Endothelial cell of hepatic sinusoid (primary cell): Measurements from ENCODE around the gene ACACA.
"Not testable (repeated sequence)": the region's sequence is repeated elsewhere in the genome, so short reads cannot be mapped to it uniquely, and the experiment has no call there.

ENCODE experiments used
- in situ Hi-C: cut with HindIII; loops from 2 replicates; pipeline ENCODE4 v1.10.0; 2017; ENCODE audit warnings: low sequenced_read_pairs

The ACACA gene

DNA sequence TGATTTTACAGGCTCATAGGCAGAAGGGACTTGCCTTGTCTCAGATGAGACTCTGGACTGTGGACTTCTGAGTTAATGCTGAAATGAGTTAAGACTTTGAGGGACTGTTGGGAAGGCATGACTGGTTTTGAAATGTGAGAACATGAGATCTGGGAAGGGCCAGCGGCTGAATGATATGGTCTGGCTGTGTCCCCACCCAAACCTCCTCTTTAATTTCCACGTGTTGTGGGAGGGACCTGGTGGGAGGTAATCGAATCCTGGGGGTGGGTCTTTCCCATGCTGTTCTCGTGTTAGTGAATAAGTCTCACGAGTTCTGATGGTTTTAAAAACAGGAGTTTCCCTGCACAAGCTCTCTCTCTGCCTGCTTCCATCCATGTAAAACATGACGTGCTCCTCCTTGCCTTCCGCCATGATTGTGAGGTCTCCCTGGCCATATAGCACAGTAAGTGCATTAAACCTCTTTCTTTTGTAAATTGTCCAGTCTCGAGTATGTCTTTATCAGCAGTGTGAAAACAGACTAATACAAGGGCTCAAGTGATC is 59.7 kb downstream of the ACACA start:
- in situ Hi-C loops: not testable (repeated sequence)

DNA sequence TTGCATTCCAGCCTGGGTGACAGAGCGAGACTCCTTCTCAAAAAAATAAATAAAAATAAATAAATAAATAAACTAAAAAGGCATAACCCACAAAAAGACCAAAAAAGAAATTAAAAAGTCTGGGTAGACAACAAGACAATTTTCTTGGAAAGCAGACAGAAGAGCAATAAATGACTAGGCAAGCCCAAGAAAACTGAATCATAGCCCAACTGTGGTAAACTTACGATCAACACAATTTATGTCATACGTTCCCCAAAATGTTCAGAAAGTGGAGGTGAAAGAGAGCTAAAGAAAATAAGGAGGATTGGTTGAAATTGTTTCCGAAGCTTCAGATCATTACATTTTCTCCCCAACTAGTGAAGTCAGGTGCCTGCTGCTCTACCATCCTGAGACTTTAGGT is 62.1 kb downstream of the ACACA start:
- in situ Hi-C loops: no loop called here

DNA sequence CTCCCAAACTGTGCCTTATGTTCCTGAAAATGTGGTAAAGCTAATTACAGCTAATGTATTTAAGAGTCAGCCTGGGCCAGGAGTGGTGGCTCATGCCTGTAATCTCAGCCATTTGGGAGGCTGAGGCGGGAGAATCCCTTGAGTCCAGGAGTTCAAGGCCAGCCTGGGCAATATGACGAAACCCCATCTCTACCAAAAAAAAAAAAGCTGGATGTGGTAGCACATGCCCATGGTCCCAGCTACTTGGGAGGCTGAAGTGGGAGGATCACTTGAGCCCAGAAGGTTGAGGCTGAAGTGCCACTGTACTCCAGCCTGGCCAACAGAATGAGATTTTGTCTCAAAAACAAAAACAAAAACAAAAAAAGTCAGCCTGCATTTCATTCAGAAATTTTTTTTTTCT is 64.0 kb downstream of the ACACA start:
- in situ Hi-C loops: no loop called here

DNA sequence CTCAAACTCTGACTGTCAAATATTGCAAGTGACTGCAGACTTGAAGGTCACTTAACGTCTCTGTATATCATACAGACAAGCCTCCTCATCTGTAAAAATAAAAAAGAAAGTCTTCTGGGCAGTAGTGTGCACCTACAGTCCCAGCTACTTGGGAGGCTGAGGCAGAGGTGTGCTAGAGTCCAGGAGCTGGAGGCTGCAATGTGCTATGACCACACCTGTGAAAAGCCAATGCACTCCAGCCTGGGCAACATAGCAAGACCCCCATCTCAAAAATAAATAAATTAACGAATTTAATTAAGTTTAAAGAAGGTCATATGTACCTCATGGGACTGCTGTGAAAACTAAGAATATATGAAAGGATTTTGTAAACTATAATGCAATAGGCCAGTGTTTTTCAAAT is 65.8 kb downstream of the ACACA start:
- in situ Hi-C loops: no loop called here

DNA sequence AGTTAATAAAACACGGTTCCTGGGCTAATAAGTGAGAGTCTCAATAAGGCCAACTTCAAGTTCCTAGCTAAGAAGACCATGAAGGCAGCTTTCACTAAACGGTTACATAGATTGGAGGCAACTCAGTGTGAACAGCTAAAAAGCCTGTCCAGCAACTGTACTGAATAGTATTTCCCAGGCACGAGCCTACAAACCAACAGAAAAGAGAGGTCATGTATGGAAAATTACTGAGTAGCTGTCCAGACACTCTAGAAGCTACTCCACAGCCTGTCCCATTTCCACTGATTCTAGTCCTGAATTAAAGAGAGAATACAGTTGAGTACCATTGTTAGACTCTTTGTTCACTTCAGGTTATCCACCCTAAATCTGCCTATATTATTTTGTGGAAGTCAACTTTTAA is 67.3 kb downstream of the ACACA start:
- in situ Hi-C loops: no loop called here

DNA sequence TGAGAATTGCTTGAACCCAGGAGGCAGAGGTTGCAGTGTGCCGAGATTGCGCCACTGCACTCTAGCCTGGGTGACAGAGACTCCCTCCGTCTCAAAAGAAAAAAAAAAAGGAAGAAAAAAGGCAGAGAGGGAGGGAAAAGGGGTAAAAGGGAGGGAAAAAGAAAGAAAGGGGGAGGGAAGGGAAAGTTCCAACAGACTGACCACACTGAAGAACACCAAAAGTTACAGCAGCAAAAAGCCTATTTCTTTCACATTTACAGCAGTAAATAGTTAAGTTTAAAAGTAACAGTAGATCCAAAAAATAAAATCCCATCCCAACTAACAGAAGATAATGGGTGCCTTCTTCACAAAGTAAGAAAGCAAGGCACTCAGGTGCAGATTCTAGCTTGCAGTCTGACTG is 67.8 kb downstream of the ACACA start:
- in situ Hi-C loops: no loop called here

DNA sequence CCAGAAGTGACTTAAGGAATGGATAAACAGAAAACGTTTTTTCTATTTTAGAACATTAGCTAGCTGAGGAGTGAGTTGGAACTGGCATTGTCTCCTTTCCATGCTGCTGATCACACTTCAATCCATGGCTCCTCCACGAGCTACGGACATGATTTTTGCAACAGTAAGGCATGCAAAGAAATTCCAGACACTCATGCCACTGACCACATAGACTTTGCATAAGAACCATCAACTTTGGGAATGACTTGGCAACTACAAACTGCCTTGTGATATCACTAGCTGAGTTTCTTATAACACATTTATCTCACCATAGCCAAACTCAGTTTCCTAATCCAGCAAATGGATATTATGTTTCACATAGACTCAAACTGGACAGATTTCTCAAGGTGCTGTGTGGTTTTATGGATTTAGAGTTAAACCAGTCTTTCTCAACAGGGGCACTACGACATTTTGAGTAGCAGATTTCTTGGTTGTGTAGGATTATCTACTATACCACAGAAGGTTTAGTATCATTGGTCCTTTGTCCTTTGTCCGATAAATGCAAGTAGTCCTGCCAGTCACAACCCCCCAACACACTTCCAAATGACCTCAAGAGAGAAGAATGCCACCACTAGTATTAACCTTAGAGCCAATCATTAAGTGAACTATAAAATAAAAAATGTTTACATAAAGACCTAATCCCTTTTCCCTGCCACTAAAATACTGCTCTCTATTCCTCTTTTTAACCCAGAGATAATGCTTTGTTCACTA is 79.1 kb downstream of the ACACA start:
- in situ Hi-C loops: no loop called here

DNA sequence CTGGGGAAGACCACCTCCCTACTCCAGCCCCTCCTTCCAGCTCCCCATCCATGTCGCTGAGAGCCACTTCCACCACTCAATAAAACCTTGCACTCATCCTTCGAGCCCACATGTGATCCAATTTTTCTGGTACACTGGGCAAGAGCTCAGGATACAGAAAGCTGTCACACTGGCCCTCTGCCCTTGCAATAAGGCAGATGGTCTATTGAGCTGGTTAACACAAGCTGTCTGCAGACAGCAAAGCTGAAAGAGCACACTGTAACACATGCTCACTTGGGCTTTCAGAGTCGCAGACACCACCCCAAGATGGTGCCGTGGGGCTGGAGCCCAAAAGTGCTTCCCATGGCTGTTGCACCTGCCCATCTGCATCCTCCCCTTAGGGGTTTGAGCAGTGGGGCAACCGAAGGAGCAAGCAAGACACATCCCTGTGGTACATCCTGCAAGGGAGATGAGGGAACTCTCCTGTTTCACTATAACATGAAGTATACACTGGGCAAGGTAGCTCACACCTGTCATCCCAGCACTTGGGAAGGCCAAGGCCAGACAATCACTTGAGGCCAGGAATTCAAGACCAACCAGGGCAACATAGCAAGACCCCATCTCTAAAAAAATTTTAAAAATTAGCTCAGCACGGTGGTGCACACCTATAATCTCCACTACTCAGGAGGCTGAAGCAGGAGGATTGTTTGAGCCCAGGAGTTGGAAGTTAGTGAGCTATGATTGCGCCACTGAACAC is 83.6 kb downstream of the ACACA start:
- in situ Hi-C loops: no loop called here

DNA sequence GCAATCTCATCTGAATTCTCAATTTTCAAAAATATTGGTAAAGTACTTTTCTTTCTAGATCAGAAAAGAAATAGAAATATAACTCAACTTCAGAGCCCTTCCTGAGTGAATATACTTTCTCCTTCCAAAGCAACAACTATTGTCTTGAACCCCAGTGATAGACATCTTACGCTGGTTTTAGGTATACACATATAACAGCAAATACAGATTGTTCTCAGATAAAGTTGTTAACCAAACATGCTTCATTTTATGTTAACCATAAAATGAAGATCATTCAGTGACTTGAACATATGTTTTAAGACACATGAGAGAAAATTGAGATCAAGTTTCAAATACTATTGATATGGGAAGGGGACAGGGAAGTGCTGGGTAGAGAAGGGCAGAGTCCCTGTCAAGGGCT is 84.5 kb downstream of the ACACA start:
- in situ Hi-C loops: no loop called here

DNA sequence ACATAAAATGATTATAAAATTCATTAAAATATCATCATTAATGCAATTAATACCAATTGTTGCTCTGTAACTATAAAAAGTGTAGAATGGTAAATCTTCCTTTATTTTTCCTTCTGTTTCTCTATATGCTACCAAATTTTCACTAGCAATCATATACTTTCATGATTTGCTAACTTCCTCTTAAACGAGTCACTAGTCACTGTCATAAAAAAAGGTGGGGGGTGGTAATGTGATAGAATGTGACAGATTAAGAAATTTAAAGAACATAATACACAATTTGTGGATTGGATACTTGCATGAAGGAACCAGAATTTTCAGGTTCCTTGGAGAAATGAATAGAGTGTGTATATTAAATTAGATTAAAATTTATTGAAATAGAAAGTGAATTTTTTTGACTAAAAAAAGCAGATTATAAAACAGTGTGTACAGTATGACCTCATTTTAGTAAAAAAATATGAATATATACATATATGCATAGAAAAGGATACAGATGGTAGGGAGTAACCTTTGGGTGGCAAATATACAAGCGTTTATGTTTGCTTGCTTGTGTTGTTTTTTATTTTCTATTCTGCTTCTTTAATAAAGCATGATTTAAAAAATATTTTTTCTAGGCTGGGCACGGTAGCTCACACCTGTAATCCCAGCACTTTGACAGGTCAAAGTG is 87.6 kb downstream of the ACACA start:
- in situ Hi-C loops: no loop called here

DNA sequence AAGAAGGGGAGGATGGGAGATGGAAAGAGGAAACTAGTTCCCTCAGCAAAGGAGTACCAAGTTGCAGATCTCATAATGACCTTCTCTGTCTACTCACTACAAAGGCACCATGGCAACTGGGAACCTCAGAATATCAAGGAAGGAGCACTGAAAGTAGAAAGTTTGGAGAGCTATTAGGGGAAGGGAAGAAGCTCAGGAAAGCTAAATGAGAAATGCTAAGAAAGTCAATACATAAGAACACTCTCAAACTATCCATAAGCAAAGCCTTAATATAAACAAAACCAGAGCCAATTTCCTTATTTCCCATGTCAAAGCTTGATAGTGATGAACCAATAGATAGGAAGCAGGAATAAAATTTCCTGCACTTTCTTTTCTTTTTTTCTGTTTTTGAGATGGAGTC is 88.8 kb downstream of the ACACA start:
- in situ Hi-C loops: no loop called here

DNA sequence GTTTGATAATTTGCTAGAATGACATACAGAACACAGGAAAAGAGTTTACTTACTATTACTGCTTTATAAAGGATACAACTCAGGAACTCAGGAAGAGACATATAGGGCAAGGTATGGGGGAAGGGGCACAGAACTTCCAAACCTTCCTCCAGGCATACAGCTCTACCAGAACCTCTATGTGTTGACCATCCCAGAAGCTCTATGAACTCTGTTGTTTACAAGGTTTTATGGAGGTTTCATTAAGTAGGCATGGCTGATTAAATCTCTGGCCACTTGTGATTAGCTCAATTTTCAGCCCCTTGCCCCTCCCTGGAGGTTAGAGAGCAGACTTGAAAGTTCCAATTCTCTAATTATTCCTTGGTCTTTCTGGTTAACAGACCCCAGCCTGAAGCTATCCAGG is 91.0 kb downstream of the ACACA start:
- in situ Hi-C loops: no loop called here

DNA sequence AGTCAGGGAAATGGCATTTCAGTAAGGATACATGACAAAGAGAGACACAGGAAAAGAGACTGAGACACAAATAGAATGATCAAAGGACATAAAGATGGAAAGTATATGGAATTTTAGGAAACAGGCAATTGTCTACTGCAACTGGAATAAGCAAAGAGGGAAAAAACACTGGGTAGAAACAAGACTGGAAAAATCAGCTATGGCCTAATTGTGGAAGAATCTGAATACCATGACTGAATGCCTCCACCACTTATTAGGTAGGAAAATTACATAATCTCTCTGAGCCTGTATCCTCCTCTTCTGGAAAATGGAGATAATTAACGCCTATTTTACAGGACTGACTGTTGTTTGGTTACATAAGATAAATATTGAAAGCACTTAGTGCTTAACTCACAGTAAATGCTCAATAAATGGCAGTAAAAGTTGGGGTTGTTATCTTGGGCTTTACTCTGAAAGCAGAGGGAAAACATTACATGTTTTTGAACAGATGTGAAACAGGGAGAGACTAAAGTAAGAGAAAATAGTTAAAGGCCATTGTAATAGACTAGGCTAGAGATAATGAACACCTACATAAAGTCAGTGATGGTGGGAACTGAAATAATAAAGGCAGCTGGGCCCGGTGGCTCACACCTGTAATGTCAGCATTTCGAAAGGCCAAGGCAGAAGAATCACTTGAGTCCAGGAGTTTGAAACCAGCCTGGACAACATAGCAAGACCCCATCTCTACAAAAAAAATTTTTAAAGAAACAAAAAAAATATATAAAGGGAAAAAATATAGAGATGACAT is 94.3 kb downstream of the ACACA start:
- in situ Hi-C loops: no loop called here

DNA sequence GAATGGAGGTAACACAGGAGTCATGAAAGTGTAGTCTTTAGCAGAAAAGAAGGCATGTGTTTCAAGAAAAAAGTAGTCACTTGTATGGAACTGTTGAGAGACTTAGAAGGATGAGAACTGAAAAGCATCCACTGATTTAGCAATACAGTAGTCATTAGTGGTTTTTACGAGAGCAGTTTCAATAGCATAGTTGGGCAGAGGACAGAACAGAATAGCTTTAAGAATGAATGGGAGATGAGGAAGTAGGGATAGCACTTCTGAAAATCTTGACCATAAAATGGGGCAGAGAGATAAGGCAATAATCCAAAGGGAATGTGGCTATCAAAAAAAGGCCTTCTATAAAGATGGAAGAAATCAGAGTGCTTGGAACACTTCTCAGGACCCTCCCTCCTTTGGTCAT is 95.7 kb downstream of the ACACA start:
- in situ Hi-C loops: no loop called here

DNA sequence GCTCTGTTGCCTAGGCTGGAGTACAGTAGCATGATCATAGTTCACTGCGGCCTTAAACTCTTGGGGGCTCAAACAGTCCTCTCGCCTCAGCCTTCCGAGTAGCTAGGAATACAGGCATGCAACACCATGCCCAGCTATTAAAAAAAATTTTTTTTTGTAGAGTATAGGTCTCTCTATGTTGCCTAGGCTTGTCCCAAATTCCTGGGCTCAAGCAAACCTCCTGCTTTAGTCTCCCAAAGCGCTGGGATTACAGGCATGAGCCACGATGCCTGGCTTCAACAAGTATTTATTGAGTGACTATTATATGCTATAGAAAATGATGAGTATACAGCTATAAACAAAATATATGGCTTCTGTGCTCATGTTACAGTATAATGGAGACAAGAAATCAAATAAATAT is 97.6 kb downstream of the ACACA start:
- in situ Hi-C loops: no loop called here

DNA sequence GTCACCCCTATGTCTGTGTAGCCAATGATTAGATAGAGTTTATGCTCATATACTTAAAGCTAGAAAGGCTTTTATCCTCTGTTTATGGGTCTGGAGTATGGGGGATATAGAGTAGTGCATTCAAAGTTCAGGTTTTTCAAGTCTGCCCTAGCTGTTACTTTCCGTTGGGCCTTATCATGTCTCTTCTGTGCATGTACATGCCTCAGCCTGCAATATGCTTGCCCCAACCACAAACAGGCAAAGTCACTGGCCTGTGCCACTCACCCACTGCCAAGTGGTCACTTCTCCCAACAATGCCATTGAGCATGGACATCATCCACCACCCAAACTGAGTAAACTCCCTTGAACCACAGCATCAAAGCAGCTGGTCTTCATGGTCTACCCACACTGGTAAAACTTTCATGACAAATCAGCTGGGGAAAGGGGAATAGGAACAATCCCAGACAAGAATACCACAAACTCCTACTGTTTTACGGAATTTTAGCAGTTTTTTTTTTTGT is 101.2 kb downstream of the ACACA start:
- in situ Hi-C loops: no loop called here

DNA sequence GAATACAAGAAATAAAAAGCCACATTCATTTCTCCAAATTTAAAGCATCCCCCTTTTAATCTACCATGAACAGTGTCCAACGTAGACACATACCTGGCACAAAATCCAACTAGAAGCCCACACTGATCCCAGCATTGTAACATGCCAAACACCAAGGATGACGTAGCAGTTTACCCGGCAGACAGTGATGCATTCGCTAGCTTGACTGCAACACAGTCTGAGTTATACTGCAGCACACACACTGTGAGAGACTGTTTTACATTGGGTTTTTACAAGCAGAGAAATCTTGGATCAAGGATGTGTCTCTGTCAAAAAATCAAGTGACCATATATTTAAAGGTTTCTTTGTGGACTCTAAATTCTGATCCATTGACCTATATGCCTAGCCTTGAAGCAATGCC is 105.3 kb downstream of the ACACA start:
- in situ Hi-C loops: no loop called here

DNA sequence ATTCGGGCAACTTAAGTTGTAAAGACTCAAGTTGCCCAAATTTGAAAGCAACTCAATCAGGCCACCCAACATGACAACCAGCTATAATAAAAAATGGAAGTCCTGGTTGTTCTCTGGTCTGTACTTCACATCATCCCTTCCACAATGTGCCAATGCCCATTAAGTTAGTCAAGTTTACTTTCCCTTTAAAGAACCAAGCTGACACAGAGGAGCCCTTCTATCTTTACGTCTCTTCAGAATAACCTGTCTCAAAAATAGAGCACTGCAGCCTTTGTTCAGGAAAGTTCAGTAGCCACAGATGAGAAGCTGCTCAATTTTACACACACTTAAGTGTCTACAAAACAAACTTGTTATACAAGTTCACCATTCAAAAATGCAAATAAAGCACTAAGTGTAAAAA is 106.0 kb downstream of the ACACA start:
- in situ Hi-C loops: no loop called here

DNA sequence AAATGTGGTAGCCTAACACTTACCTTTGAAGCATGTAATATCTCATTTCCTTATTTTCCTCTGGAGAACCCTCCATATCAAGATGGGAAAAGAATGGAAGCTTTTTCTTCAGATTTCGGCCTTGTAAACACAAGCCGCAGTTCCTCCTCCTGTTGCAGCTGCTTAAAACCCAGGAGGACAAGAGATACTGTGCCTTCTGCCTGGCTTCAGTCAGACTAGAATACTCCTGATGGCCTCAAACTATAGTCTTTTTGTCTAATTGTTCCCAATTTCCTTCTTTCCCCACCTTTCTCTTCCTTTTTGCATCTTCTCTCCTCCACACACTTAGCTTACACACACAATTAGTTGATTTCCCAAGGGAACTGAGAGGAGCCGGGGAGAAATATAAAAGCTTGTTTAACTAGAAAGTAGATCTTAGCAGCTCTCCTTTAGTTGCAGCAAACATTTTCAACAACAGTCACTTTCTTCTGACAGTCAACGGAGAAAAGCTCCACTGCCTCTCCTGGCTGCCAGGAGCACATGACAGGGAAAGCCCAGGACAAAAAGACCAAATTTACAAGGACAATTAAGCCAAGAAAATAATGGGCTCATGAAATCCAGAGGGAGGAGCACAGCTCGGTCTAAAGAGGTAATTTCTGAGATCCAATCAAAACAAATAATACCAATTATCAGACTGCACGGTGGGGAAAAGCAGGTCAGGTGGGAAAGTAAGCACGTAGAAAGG is 107.2 kb downstream of the ACACA start:
- in situ Hi-C loops: no loop called here

DNA sequence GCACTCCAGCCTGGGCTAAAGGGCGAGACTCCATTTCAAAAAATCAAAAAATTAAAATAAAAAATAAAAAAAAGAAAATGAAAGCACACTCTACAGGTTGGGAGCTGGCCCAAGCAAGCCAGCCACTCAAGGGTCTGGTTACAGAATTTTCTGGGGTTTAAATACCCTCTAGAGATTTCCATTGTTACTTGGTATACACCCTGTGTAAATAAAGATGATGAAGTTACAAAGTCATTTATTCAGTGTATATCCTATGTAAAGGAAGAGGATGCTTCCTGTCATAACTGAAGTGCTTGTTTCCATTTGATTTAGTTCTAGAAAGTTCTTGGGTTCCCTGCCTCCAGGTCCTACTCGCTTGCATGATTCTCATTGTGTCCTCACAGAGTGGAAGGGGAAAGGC is 110.7 kb downstream of the ACACA start:
- in situ Hi-C loops: no loop called here
